ENCODE data around the gene SORT1.
"Not testable (repeated sequence)": the region's sequence is repeated elsewhere in the genome, so short reads cannot be mapped to it uniquely, and the experiment has no call there.

Gene SORT1

GRCh38 chr1:109396513-109396839 lies 1.2 kb downstream of the SORT1 start:
- DNase-seq, result no peak

DNA sequence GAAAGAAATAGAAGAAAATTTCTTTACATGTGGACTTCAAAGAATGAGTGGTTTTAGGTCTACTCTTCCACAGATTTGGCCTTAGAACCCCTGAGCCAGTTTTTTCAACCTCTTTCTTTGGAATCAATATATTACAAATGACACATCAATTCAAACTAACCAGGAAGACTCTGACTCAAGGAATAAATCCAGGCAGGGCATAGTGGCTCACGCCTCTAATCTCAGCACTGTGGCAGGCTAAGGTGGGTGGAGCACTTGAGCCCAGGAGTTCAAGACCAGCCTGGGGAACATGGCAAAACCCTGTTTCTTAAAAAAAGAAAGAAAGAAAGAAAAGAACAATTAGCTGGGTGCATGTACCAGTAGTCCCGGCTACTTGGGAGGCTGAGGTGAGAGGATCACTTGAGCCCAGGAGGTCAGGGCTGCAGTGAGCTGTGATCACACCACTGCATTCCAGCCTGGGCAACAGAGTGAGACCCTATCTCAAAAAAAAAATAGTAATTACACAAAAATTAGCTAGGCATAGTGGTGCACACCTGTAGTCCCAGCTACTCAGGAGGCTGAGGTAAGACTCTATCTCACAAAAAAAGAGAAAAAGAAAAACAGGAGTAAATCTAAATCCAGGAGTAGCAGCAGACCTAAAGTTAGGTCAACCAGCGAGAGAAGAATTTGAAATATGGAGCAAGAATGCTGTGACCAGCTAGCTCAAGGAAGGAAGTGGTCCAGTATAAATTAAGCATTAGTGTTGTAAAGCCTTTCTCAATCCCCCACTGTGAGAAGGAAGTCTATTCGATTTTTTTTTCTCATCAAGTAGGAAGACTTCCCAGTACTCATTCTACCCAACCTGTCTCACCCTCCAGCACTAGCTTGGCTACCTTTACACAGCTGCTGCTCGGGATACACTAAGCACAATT lies 1.9 kb downstream of the SORT1 start:
- DNase-seq, result no peak

DNA sequence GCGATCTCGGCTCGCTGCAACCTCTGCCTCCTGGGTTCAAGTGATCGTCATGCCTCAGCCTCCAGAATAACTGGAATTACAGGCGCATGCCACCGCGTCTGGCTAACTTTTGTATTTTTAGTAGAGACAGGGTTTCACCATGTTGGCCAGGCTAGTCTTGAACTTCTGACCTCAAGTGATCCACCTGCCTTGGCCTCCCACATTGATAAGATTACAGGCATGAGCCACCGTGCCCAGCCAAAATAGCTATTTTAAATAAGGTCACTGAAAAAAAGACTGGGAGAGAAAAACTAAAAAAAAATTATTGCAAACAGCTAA lies 2.5 kb downstream of the SORT1 start:
- DNase-seq, result not testable (repeated sequence)

GRCh38 chr1:109394591-109395281 lies 3.0 kb downstream of the SORT1 start:
- DNase-seq, result no peak

GRCh38 chr1:109393617-109394233 lies 4.0 kb downstream of the SORT1 start:
- DNase-seq, result no peak

DNA sequence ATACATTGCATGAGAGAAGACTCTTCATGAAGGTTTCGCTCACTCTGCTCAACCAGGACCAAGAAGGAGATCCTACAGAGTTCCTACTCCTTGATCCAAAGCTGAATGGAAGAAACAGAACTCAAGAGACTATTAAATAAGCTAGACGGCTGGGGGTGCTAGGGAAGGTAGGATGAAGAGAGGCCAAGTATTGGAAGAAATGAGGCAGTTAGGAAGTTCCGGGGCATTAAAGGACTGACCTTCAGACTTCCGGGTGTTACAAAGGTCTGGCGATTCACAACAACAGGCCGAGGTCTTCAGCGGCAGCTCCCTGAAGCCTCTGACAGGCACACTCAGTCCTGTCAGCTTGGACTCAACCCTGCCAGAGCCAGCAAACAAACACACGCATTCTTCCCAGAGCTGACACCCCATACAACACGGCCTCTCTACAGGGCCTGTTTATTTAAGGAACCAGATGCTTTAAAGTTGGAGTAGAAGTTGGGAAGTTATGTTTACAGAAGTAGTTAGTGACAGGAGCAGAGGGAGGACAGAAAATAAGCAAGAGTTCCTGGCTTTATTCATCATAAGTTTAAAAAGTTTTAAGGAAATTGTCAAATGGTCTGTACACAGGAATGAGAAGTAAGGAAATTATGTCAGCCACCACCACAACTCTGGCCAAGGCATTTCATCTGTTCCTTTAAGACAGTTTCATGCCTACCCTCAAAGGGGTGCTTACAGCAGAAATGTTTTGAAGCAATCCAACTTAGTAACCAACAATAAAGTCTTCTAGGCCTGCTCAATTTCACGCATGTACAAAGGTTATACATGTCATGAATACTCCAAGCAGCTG lies 4.7 kb downstream of the SORT1 start:
- no peak for DNase-seq

- DNase-seq, result no peak
Observed at GRCh38 chr1:109392037-109392787, 5.5 kb downstream of the SORT1 start.

GRCh38 chr1:109391626-109392025 lies 6.1 kb downstream of the SORT1 start:
- DNase-seq, result no peak

GRCh38 chr1:109391157-109391556 lies 6.6 kb downstream of the SORT1 start:
- no peak for DNase-seq

DNA sequence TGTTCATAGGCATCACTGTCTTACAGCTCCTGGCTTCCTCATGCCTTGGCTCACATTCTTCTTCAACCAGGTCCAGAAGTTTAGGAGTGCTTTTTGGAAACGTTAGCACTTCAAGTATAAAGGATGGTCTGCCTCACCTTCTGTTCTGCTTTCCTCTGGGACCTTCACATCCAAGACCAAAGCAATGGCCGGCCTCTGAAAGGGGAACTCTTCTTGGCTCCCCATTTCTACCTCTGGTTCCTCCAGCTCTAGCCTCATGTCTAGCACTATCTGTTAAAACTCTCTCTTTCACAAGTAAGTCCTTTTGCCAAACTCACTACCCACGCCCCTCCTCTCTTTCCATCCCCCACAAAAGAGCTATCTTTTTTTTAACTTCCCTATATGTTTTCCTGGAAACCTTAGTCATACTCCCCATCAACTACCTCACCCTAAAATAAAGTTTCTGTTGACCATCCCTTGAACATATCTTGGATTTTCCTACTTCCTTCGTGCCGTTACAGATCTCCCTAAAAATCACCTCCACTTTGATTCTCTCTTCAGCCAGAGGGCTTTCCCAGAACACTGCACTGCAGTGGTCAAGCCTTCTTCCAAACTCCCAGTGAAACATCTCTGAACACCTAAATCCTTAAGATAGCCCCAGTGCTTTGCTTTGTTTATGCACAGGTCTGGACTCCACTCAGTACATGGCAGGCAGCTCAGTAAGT lies 7.9 kb downstream of the SORT1 start:
- no peak for DNase-seq

DNA sequence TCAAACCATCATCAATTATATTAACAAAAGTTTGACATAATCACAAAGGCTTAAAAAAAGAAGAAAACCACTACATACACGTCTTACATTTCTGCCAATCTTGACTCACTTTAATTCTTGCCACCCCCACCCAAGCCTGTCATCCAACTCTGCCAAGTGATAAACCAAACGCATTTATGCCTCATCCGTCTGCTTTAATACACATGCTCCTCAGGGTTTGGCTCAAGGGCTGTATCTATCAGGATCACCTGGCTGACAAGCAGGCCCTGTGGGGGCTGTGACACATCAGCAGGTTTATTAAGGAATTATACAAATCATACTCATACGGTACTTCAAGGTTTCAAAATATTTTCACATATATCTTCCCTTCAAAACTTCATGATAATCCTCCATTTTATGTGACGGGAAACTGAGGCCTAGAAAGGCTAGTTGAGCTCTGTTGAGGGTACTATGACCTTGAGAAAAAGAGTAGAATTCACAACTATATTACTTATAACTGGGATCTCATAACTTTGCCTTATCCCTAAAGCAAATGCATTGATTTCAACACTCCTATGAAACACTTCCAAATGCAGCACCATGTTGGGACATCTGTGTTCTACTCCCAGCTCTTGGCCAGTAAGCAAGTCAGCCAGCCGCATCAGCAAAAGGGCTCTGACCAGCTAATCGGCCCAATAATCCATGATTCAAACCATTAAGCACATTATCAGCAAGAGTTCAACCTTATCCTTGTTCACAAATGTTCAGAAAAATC lies 8.7 kb downstream of the SORT1 start:
- DNase-seq, result no peak

DNA sequence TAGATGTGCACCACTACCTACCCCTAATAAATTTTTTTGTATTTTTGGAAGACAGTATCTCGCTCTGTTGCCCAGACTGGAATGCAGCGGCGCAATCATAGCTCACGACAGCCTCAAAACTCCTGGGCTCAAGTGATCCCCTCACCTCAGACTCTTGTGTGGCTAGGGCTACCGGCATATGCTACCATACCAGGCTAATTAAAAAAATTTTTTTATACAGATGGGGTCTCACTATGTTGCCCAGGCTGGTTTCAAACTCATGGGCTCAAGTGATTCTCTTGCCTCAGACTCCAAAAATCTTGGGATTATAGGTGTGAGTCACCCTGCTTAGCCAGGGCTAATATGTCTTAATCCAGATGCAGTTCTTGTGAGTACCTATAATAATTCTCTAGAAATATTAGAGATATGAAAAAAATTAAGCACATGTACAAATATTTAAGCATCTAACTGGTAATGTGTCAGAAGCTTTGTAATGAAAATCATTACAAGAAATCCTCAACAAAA lies 9.5 kb downstream of the SORT1 start:
- no peak for DNase-seq

DNA sequence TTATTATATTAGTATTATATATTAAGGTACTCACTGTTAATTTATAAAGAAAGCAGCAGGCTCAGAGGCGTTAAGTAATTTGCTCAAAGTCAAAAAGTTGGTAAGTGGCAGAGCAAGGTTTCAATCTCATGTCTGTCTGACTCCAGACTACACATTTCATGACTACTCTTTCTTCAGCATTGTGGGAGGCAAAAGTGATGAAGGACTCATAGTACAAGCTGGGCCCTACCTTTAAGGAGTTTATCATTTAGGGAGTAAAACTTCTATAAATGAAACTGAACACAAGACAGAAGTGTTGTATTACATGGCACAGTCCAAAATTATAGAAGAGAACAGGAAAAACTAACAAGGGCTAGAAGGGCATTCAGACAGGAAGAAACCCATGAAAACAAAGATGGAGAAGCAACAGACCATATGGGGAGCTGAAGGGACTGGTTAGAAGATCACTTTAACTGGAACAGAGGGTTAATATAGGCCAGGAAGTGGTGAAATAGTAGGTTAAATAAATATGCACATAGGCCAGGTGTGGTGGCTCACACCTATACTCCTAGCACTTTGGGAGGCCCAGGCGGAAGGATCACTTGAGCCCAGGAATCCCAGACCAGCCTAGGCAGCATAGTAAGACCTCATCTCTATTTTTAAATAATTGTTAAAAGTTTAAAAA lies 11.5 kb downstream of the SORT1 start:
- DNase-seq, result peak; percentile 6

GRCh38 chr1:109385417-109385816 lies 12.3 kb downstream of the SORT1 start:
- no peak for DNase-seq

- no peak for DNase-seq
Observed at GRCh38 chr1:109383854-109384253, 13.9 kb downstream of the SORT1 start.

DNA sequence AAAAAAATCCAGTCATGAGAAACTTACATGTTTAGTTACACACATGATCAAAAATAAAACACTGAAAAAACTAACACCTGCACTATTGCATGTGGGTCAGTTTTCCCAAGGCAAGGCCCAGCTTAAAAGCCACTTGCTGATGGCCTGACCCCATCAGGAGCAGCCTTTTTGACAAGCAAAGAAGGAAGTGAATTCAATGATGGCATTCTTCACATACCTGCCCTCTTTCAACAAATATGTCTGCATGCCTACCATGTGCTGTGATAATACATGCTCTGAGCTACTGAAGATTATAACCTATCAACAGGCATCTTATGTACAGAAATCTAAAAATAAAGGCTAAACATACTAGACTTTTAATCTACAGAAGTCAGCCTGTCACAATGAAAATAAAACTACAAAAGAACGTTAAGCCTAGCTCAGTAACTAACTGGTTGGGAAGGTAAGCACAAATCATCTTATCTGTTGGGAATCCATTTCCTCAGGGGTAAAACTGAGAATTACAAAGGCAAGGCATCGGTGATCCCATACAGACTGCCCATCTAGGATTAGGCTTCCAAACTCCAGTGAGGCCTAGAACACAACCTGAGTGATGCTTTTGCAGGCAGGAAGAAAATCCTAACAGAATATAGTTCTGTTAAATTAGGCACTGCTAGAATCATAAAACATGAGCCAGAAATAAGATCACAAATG lies 14.5 kb downstream of the SORT1 start:
- DNase-seq, result no peak

GRCh38 chr1:109381573-109381972 lies 16.1 kb downstream of the SORT1 start:
- no peak for DNase-seq

DNA sequence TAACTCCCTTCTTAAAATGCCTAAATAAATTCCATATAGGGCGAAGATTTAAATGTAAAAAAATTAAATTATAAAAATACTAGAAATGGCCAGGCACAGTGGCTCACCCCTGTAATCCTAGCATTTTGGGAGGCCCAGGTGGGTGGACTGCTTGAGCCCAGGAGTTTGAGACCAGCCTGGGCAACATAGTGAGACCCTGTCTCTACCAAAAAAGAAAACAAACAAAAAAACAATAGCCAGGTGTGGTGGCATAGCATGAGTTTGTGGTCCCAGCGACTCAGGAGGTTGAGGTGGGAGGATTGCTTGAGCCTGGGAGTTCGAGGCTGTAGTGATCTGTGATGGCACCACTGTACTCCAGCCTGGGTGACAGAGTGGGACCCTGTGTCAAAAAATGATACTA lies 17.8 kb downstream of the SORT1 start:
- DNase-seq, result no peak

DNA sequence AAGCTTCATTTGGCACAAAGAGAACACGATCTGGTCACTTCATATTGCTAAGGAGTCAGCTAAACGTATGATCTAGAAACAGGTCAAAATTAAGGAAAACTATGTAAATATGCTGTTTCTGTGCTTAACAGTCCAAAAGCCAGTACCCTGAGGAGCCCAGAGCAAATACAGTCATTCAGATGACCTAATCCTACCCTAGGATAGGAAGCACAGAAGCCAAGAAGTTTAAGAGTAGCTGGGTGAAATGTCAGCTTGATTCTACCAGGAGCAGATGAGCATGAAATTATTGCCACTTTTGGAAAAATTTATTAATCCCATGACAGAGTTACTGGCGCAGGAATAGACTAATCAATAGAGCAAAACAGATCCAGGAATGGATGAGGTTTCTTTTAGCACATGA lies 18.3 kb downstream of the SORT1 start:
- no peak for DNase-seq

GRCh38 chr1:109377698-109378097 lies 20.0 kb downstream of the SORT1 start:
- no peak for DNase-seq

Data from activated CD4-positive, alpha-beta T cell treated with anti-CD3 and anti-CD28 coated beads, Interleukin-2, Interleukin-6, amounts not matched to agents 100 ng/mL and 50 ng/mL, durations not matched to agents 16 hours and 8 hours (primary cell).